HepG2 (cell line): ENCODE results near the gene CYP4F22. TPM values are rescaled to one million over a fixed set of nuclear protein-coding genes. Genes with fewer than 3 reads are reported as not detected.

ENCODE experiments used
- ATAC-seq: fragments of 200-7000 bp; cut with Tn5 transposase; 3 replicates; pipeline ENCODE4 v1.9.1; 2020; ENCODE audit warnings: mild to moderate bottlenecking, moderate library complexity
- BruUV-seq: library from RNA; stranded (reverse); fragments of 400-500 nt; replicated peaks from 2 replicates; lab custom pipeline; 2021; lab: Mats Ljungman, UMichigan
- CTCF ChIA-PET: fragments of 300-600 bp; formaldehyde crosslinking; extraction: SDS; loops from one replicate; lab custom pipeline; 2021; ENCODE audit warnings: low total read pairs, inconsistent platforms, low intra/inter-chr PET ratio; lab: Yijun Ruan, JAX
- POLR2A ChIA-PET: fragments of 350-600 bp; sonication (Branson Sonifier 250); formaldehyde crosslinking; loops from one replicate; lab custom pipeline; 2020; ENCODE audit warnings: antibody characterized with exemption, inconsistent platforms; lab: Yijun Ruan, JAX
- DNase-seq: peaks from one replicate; pipeline ENCODE4 v3.0.0-alpha.2; 2015; ENCODE audit warnings: low spot score
- FAIRE-seq: peaks from 3 replicates; lab custom pipeline; 2011; peaks lifted over from hg19 to GRCh38; lab: Jason Lieb, UNC
- H2AFZ ChIP-seq: one replicate; pipeline ENCODE4 v1.6.1; 2011; ENCODE audit warnings: low read length, inconsistent platforms
- H3K27ac ChIP-seq: fragments of 300-600 bp; 3 replicates; pipeline ENCODE4 v1.8.0; 2011; ENCODE audit warnings: mixed run types, mild to moderate bottlenecking, mixed read lengths, low read length, inconsistent platforms; ENCODE audit not compliant: insufficient read depth; ENCODE audit errors: extremely low read length
- H3K27me3 ChIP-seq, 2 experiments: fragments of 200-600 bp in 1 of 2; 2 replicates in 1 of 2; 3 replicates in 1 of 2; pipeline versions ENCODE4 v1.6.0 to v1.8.0; 2011; ENCODE audit warnings: low read length in 2 of 2, mild to moderate bottlenecking in 2 of 2, moderate library complexity in 2 of 2, inconsistent platforms in 1 of 2; ENCODE audit not compliant: insufficient read depth in 2 of 2, control insufficient read depth in 1 of 2
- H3K36me3 ChIP-seq, 2 experiments: fragments of 200-600 bp in 1 of 2; replicated peaks in 1 of 2; 2 replicates in 1 of 2; 3 replicates in 1 of 2; pipeline versions ENCODE4 v1.5.1 to v1.8.0; 2011; ENCODE audit warnings: low read length in 2 of 2, inconsistent platforms in 1 of 2; ENCODE audit not compliant: insufficient read depth in 2 of 2, control insufficient read depth in 1 of 2
- H3K4me1 ChIP-seq: 2 replicates; pipeline ENCODE4 v1.5.1; 2012; ENCODE audit warnings: low read length, inconsistent platforms; ENCODE audit not compliant: insufficient read depth
- H3K4me2 ChIP-seq: 2 replicates; pipeline ENCODE4 v1.6.0; 2011; ENCODE audit warnings: low read depth, low read length, inconsistent platforms
- H3K4me3 ChIP-seq, 3 experiments: fragments of 200-600 bp in 1 of 3; sonication (generic), shearing (Covaris generic) in 1 of 3; replicated peaks in 1 of 3; 2 replicates each; pipeline ENCODE4 v1.5.1; 2011 to 2016; ENCODE audit warnings: low read length in 3 of 3, inconsistent platforms in 2 of 3, low read depth in 2 of 3, mild to moderate bottlenecking in 2 of 3, control low read depth in 1 of 3, mixed read lengths in 1 of 3; ENCODE audit not compliant: insufficient read depth in 1 of 3
- H3K79me2 ChIP-seq: one replicate; pipeline ENCODE4 v1.6.1; 2011; ENCODE audit warnings: low read length, inconsistent platforms; ENCODE audit not compliant: insufficient read depth
- H3K9ac ChIP-seq: 2 replicates; pipeline ENCODE4 v1.6.0; 2011; ENCODE audit warnings: mild to moderate bottlenecking, low read depth, low read length, inconsistent platforms; ENCODE audit not compliant: insufficient read depth
- H3K9me3 ChIP-seq: 2 replicates; pipeline ENCODE4 v1.5.1; 2012; ENCODE audit warnings: mild to moderate bottlenecking, low read length
- H4K20me1 ChIP-seq: 2 replicates; pipeline ENCODE4 v1.6.0; 2011; ENCODE audit warnings: inconsistent platforms, mild to moderate bottlenecking, low read length, moderate library complexity; ENCODE audit not compliant: insufficient read depth
- EHMT2 ChIP-seq: fragments of 200-600 bp; sonication (generic); IDR thresholded peaks from 2 replicates; pipeline ENCODE4 v1.7.0; 2017; ENCODE audit warnings: antibody characterized with exemption, low read depth, low read length, borderline replicate concordance
- MIER2 ChIP-seq: IDR thresholded peaks from 2 replicates; pipeline ENCODE4 v1.6.1; 2016; ENCODE audit warnings: missing biosample characterization, missing genetic modification reagents
- SAP130 ChIP-seq: IDR thresholded peaks from 2 replicates; pipeline ENCODE4 v1.6.1; 2016; ENCODE audit warnings: low read depth
- TOPORS ChIP-seq: sonication (generic); formaldehyde crosslinking; IDR thresholded peaks from 2 replicates; pipeline ENCODE4 v1.8.0; 2023; ENCODE audit warnings: mild to moderate bottlenecking, missing genetic modification reagents
- WGBS: methylation state at CpG from one replicate; pipeline ENCODE4 v1.1.6; 2017; ENCODE audit warnings: low lambda C conversion rate; 5-methylcytosine and 5-hydroxymethylcytosine counted together
- in situ Hi-C: cut with HindIII; loops from 2 replicates; pipeline ENCODE4 v1.10.0; 2017; ENCODE audit warnings: low pct_unique_long_range_greater_than_20kb; ENCODE audit not compliant: extremely low pct_ligation_motif_present
- intact Hi-C: fragments of 100-400 bp; cut with micrococcal nuclease; formaldehyde crosslinking; loops from one replicate; pipeline ENCODE4 v1.10.0; 2022; ENCODE audit not compliant: unreplicated experiment
- polyA plus RNA-seq, 8 experiments: library from polyadenylated mRNA; depleted of rRNA in 3 of 8; stranded (reverse) in 7 of 8; unstranded in 1 of 8; fragments of >200 nt; fragmentation: Illumina TruSeq in 4 of 8; extraction: Trizol in 4 of 8; gene quantifications; 2 replicates each; pipeline versions ENCODE4 v1.2.1 to v1.2.3, GENCODE V29; 2011 to 2016; ENCODE audit warnings: low read depth in 4 of 8, missing spikeins in 1 of 8, mixed read lengths in 1 of 8; ENCODE audit not compliant: insufficient read depth in 1 of 8
- total RNA-seq, 5 experiments: library from RNA; depleted of rRNA; stranded (reverse); fragments of >200 nt; fragmentation: Illumina TruSeq; extraction: Trizol; gene quantifications; 2 replicates each; pipeline ENCODE4 v1.2.3, GENCODE V29; 2016; ENCODE audit warnings: low read depth in 1 of 5
- TF ChIP-seq, protein P1 (sequence below), 2 experiments: IDR thresholded peaks; 2 replicates each; pipeline ENCODE4 v1.6.1; 2011 to 2012; ENCODE audit warnings: low read length in 2 of 2, borderline replicate concordance in 1 of 2, low read depth in 1 of 2, mild to moderate bottlenecking in 1 of 2, moderate library complexity in 1 of 2
- TF ChIP-seq, protein P2 (sequence below): sonication (generic); formaldehyde crosslinking; IDR thresholded peaks from 2 replicates; pipeline ENCODE4 v1.5.1; 2020; ENCODE audit warnings: mild to moderate bottlenecking, missing genetic modification reagents, moderate library complexity

Gene CYP4F22
- total and polyA plus RNA-seq, 2 of the 13 experiments (the other 11 are each of a cell fraction or from before 2014, with no cell fraction given), result 0.05 TPM; not detected in 1

DNA sequence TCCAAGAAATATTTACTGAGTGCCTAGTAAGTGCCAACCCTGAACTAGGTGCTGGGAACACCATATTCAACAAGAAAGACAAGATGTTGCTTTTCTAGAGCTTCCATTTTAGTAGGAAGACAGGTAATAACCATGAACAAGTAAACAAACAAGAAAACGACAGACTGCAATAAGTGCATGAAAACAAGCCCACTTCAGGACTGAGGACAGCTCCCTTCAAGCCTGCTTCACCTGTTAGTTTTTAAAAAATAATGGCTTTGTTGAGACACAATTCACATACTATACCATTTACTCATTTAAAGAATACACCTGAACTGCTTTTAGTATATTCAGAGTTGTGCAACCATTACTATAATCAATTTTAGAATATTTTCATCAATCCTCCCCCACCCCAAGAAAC lies 30.4 kb downstream of the CYP4F22 start:
- CTCF ChIA-PET, result no interaction called here
- Histone ChIP-seq H3K4me3 (no peak overlapping the region), H3K79me2 (no peaks in the 10 kb centered on the region), H3K27me3 (0 out of 5 replicates have a peak, but pooled peaks cover 0 to 4% of the 10 kb centered on the region in 2 experiments), H4K20me1 (no peaks in the 10 kb centered on the region), H3K9me3 (no peaks in the 10 kb centered on the region), H3K36me3 (no peaks in the 10 kb centered on the region), H3K4me1 (peaks cover 12% of the 10 kb centered on the region), H3K9ac (no peak overlapping the region), H3K4me2 (no peak overlapping the region), H2AFZ (no peak overlapping the region), H3K27ac (no peak overlapping the region)
- POLR2A ChIA-PET, result no interaction called here
- 0% methylated on average over 1 of the region's 1 CpG for WGBS
- FAIRE-seq, result no peak
- intact Hi-C loops (no loop called here), in situ Hi-C loops (no loop called here)
- 0 out of 2 replicates have a peak, but pooled peaks have one; percentile 12 for TF ChIP-seq SAP130
- TF ChIP-seq EHMT2, result peak; percentile 89; the same call in 1 of the 2 replicates
- TF ChIP-seq, protein P1, sequence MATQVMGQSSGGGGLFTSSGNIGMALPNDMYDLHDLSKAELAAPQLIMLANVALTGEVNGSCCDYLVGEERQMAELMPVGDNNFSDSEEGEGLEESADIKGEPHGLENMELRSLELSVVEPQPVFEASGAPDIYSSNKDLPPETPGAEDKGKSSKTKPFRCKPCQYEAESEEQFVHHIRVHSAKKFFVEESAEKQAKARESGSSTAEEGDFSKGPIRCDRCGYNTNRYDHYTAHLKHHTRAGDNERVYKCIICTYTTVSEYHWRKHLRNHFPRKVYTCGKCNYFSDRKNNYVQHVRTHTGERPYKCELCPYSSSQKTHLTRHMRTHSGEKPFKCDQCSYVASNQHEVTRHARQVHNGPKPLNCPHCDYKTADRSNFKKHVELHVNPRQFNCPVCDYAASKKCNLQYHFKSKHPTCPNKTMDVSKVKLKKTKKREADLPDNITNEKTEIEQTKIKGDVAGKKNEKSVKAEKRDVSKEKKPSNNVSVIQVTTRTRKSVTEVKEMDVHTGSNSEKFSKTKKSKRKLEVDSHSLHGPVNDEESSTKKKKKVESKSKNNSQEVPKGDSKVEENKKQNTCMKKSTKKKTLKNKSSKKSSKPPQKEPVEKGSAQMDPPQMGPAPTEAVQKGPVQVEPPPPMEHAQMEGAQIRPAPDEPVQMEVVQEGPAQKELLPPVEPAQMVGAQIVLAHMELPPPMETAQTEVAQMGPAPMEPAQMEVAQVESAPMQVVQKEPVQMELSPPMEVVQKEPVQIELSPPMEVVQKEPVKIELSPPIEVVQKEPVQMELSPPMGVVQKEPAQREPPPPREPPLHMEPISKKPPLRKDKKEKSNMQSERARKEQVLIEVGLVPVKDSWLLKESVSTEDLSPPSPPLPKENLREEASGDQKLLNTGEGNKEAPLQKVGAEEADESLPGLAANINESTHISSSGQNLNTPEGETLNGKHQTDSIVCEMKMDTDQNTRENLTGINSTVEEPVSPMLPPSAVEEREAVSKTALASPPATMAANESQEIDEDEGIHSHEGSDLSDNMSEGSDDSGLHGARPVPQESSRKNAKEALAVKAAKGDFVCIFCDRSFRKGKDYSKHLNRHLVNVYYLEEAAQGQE (IDR thresholded peaks at IDR 0.05; ENCODE audit: borderline replicate concordance in 1 of 2, low read depth in 1 of 2, low read length in 2 of 2), result peak; percentile 61 to 96
- TF ChIP-seq MIER2 (CRISPR knock-in tag), result peak; percentile 94
- no peak for TF ChIP-seq TOPORS (CRISPR knock-in tag)
- TF ChIP-seq, protein P2, sequence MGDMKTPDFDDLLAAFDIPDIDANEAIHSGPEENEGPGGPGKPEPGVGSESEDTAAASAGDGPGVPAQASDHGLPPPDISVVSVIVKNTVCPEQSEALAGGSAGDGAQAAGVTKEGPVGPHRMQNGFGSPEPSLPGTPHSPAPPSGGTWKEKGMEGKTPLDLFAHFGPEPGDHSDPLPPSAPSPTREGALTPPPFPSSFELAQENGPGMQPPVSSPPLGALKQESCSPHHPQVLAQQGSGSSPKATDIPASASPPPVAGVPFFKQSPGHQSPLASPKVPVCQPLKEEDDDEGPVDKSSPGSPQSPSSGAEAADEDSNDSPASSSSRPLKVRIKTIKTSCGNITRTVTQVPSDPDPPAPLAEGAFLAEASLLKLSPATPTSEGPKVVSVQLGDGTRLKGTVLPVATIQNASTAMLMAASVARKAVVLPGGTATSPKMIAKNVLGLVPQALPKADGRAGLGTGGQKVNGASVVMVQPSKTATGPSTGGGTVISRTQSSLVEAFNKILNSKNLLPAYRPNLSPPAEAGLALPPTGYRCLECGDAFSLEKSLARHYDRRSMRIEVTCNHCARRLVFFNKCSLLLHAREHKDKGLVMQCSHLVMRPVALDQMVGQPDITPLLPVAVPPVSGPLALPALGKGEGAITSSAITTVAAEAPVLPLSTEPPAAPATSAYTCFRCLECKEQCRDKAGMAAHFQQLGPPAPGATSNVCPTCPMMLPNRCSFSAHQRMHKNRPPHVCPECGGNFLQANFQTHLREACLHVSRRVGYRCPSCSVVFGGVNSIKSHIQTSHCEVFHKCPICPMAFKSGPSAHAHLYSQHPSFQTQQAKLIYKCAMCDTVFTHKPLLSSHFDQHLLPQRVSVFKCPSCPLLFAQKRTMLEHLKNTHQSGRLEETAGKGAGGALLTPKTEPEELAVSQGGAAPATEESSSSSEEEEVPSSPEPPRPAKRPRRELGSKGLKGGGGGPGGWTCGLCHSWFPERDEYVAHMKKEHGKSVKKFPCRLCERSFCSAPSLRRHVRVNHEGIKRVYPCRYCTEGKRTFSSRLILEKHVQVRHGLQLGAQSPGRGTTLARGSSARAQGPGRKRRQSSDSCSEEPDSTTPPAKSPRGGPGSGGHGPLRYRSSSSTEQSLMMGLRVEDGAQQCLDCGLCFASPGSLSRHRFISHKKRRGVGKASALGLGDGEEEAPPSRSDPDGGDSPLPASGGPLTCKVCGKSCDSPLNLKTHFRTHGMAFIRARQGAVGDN, result no peak
- no TSS peak for BruUV-seq
- no peak for ATAC-seq
- DNase-seq, result no peak
